Measurements from ENCODE around the gene PARD3.

PARD3 gene

DNA sequence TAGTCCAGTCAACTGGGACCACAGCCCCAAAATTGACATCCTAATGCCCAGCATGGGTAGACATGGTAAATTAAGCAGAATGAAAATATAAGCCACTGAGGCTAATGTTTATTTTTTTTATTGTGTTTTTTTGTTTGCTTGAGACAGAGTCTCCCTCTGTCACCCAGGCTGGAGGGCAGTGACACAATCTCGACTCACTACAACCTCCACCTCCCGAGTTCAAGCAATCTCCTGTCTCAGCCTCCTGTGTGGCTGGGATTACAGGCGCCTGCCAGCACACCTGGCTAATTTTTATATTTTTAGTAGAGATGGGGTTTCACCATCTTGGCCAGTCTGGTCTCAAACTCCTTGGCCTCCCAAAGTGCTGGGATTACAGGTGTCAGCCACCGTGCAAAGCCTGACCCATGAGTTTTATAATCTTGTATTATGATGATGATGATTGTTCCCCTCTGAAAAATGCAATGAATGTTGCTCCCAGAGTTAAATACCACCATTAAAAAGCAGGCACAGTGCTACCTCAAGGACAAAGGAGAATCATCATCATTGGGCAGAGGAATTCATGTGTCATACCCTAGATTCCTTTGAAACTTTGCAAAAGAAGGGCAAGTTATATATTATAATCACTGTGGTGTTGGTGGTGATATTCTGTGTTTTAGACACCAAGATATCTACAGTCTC lies 228.0 kb downstream of the PARD3 start:
- DNase-seq (ENCODE audit: low spot score) (no peak), FAIRE-seq (no peak)

DNA sequence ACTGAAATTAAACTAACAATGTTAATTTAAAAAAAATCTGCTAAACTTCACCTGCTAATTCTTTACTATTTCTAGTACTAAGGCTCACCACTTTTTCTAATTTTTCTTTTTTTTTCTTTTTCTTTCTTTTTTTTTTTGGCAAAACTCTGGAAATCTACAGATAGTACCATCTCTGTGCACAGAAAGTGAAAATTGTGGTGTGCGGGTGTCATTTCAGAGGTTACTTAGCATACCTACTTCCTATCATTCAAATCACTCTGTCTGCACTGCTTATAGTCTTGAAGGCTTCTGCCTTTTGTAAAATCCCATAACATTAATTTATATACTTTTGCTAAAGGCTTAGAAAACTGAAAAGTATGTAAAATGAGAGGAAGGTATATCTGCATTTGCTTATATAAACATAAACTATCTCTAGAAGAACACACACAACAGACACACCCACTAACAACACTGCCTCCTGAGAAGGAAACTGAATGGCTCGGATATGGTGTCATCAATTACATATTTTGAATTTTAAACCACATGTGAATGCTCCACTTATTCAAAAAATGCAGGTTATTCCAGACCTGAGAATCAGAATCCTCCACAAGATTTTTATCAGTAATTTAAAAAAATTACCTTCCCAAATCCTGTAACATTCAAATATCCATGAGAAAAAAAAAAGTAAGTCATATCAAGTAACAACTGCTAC lies 229.5 kb downstream of the PARD3 start:
- FAIRE-seq = no peak
- DNase-seq (ENCODE audit: low spot score) = no peak

DNA sequence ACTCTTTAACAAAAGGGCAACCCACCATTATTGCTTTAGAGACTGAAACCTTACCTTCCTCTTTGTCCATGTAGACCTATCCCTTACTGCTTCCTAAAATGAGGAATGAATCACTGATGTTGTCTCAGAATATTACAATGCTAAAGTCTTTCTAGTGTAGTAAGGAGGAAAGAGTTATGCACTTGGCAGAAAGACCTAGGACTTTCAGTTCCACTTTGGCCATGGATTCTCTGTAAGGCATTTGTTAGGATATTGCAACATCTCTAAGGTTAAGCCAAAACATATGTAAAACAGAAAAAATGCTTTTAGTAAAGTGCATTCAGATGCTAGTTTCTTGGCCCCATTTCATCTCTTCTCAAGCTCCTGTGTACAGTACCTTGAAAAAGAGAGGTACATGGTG lies 230.9 kb downstream of the PARD3 start:
- DNase-seq (ENCODE audit: low spot score) (no peak), FAIRE-seq (no peak)

DNA sequence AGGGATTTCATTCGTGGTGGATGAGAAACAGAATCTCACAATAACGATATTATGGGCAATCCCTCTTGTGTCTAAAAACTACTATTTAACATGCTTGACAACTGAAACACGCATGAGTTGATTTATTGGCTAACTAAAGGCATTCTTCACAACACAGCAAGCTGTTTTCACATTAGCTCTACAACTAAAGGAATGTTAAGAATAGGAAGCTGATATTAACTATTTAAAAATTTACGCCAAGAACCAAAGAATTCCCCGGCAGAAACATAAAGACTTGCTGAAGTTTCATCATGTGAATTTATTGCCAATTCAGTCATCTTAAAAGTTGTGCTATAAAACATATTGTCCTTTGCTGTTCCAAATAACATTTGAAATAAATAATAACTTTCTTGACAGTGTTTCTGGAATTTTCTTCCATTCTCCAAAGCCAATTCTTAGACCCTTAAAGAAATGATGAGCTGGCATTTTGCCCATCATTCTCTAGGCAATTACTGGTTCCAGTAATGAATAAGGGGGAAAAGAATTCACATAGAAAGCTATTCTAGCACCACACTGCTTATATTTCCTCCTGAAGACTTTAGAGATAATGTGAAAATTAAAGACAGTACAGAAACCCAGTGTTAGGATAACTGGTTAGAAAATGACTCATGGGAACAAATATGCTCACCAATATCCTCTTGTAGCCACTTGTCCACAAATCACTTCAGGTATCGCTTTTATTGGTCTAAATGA lies 233.1 kb downstream of the PARD3 start:
- FAIRE-seq = peak; percentile 80
- peak; percentile 22 for DNase-seq (ENCODE audit: low spot score)

DNA sequence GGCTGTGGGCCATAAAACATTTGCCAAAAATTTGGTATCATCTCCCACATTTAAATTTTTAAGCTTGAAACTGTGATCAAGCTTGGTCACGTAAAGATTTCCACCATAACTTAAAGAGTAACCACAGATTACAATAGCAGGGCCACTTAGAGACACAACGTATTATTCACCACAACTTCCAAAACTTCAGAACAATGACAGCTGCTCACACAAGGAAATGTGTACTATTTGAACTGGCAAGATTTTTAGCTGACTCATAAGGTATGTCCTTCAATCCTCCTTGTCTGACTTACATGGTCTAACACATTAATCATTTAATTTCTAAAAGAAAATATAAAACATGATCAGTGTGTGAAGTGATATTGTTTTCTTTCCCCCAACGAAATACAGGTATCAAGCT lies 234.5 kb downstream of the PARD3 start:
- peak; percentile 87 for DNase-seq (ENCODE audit: low spot score)
- peak; percentile 96 for FAIRE-seq

DNA sequence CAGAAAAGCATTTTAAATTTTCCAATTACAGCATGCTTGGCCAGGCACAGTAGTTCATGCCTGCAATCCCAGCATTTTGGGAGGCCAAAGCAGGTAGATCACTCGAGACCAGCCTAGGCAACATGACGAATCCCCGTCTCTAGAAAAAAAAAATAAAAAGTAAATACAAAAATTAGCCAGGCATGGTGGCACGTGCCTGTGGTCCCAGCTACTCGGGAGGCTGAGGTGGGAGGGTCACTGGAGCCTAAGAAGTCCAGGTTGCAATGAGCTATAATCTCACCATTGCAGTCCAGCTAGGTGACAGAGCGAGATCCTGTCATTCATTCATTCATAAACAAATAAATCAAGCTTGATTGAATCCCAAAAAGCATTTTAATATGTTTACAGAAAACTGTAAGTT lies 234.9 kb downstream of the PARD3 start:
- DNase-seq (ENCODE audit: low spot score) = peak; percentile 40

DNA sequence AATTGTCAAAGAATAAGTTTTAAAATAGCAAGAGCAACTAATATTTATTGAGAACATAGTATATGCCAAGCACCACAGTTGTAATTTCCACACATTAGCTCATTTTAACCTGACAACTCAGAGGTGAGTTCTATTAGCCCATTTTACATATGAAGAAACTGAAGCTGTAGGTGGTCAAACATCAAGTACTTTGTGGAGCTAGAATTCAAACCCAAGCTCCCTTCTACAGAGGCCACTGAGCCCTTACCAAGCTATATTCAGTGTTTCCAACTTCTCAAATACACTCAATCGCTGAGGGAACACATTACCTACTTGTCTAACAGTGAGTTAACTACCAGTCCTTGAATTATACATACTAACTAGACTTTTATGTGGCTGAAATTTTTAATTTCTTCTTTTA lies 236.6 kb downstream of the PARD3 start:
- DNase-seq (ENCODE audit: low spot score) (no peak), FAIRE-seq (no peak)

More for the DNA sequence above, 234.9 kb downstream of the PARD3 start:
- no peak for FAIRE-seq

DNA sequence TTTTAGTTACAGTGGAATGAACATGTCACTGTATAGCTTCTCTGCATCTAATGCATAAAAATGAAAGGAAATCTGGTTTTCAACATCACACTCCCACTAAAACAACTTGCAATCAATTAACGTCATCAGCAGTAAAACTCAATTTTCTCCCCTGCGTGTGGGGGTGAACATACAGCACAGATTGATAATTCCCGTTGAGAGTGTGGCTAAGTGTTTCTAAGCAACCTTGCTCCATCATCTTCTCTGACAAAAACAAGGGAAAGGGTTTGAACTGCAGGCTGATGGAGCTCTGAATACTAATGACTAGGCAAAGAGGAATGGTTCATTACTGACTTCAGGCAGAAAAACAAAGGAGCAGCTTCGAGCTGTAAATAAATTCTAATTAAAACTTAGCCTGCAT lies 238.3 kb downstream of the PARD3 start:
- no peak for FAIRE-seq
- no peak for DNase-seq (ENCODE audit: low spot score)

DNA sequence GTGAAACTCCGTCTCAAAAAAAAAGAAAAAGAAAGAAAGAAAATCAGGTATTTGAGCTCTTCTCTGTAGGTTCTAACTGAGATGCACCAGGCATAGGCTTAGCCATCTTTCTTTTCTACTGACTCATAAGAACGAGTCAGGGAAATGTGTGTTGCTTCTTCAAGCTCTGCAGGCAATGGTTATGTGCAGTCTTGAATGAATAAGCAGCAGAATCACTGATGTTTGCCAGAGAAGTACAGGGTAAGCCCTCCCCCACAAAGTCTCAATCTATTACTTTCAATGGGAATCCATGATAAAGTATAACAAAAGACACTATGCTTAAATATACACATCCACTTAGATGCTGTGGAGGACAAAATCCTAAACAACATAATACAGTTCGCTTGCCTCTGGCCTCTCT lies 239.2 kb downstream of the PARD3 start:
- peak; percentile 45 for DNase-seq (ENCODE audit: low spot score)
- peak; percentile 84 for FAIRE-seq

DNA sequence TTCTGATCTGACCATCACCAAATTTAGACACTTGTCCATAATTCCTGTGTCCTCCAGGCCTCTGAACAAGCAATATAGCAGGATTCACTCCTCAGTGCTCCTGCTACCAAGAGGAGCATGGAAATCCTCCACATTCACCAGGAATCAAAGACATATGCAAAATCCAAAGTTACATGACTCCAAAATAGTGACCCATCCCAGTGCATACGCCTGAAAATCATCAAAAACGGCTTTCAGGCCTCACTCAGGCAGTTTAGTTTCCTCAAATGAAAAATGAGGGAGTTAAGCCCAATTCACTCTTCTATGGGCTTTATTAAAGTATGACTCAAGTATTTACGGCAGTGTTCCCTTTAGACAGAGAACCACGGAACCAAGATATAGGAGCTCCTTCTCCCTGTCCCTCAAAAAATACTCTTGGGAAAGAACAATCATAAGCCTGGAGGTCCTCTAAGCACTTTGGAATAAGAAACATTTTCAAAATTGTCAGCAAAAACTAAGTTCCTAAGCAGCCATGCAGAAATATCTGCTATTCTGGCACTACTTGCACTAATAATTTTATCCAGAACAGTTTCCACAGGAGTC lies 240.7 kb downstream of the PARD3 start:
- no peak for DNase-seq (ENCODE audit: low spot score)
- FAIRE-seq = no peak

DNA sequence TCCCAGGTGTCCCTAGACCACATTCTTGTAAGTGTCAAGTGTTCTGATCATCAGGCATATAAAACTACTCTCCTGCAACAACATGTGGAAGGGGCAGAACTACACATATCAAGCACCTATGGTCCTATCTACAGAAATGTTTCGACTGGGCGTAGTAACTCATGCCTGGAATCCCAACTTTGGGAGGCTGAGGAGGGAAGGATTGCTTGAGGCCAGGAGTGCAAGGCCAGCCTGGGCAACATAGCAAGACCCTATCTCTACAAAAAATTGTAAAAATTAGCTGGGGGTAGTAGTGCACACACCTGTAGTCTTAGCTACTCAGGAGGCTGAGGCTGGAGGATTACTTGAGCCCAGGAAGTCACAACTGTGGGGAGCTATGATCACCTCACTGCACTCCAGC lies 244.2 kb downstream of the PARD3 start:
- DNase-seq (ENCODE audit: low spot score) (no peak), FAIRE-seq (no peak)

DNA sequence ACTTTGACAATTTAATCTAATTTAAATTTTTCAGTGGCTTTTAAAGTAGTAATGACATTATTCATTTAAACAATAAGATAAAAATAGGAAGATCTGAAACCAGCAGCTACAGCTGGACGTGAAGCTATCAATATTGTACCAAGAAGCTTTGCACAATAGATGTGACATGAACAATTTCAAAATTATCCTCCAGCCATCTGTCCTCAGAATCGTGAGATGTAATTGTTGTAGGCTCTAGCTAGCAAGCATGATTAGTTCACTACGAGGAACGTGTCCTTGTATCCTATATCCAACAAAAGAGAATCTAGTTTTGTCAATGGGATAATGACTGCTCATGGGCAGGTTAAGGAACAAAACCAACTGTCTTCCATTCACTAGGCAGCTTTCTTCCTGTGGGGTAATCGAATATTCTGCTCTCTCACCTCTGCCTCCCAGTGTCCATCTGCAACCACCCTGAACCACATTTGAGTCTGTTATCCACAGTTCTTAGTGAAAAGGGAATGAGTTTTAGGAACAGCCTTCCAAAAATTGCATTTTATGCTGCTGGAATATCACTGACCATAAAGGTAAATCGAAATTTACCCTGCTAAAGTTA lies 247.3 kb downstream of the PARD3 start:
- DNase-seq (ENCODE audit: low spot score) (no peak), FAIRE-seq (no peak)

DNA sequence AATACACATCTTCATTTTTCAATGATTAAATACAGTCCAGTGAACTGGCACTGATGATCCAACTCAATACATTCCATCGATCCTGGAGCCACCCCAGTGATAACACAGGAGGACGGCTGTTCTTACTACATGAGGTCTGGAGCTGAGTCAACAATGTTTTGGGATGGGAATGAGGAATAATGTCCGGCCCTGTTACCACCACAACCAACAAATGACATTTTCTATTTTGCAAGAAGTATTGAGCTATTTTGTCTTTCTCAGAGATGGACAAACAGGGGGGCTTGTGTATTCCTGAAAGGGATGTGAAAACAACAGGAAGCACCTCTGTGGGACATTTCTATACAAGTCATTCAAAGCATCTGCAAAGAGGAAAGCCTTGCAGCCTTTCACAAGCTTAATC lies 249.2 kb downstream of the PARD3 start:
- DNase-seq (ENCODE audit: low spot score) (no peak), FAIRE-seq (no peak)

DNA sequence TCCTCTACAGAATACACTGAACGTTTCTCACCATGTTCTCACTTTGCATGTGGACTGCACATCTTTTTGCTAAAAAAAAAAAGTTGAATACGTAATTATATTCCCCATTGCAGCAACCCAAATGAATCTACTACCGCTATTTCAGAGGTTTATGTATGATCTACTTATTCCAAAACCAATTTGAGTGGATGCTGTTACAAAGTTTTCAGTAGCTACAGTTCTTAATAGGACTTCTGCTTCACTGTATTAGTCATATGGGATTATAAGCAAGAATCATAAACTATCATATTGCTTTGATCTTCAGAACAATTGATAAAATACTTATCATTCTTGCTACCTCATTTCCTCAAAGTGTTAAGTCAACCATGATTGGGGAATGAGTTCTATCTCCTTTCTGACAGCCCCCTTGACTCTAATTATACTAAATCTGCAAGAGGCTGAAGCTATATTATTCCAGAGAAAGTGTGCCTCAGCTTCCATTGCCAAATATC lies 257.0 kb downstream of the PARD3 start:
- FAIRE-seq = no peak
- no peak for DNase-seq (ENCODE audit: low spot score)

DNA sequence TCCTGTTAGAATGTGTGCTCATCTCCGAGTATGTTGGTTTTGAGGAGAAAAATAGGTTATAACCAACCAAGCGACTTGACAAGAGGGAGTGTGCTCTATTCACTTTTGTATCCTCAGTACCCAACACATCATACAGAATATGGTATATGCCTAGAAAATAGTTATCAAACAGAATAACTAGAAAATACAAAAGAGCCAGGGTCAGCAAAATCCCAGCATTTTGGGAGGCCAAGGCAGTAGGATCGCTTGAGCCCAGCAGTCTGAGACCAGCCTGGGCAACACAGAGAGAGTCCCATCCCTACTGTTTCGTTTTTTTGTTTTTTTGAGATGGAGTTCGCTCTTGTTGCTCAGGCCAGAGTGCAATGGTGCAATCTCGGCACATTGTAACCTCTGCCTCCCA lies 257.9 kb downstream of the PARD3 start:
- FAIRE-seq (no peak), DNase-seq (ENCODE audit: low spot score) (no peak)

DNA sequence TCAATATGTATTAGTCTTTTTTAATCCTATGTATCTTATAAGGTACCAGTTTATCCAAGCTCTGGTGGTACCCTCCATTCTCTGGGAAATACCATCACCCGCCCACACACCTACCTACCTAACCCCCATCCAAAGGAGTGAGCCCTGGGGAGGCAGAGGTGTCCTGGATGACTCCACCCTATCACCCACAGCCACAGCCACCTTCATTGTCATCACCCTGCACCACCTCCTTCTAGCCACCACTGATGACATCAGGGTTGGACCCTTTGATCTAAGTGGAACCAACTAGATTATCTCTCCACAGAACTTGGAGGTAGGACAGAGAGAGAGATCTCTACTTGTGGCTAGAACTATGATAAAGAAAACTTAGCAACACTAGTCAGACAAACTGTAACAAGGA lies 259.4 kb downstream of the PARD3 start:
- DNase-seq (ENCODE audit: low spot score) (no peak), FAIRE-seq (no peak)

DNA sequence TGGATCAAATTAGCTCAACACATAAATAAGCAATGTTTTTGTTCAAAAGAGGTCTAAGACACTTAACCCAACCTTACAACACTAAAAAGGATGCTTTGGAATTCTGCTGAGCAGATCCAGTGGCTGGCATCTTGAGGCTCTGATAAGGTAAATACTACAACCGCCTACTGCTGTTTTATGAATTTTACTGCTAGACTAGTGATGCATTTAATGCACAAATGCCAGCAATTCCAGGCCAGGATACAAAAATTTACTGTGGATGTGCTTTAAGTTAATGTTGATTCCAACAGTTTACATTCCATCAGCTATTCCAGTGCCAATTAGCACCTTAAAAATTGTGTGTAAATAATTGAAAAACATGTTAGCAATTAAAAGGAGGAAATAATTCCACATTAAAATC lies 261.3 kb downstream of the PARD3 start:
- FAIRE-seq = no peak
- no peak for DNase-seq (ENCODE audit: low spot score)

DNA sequence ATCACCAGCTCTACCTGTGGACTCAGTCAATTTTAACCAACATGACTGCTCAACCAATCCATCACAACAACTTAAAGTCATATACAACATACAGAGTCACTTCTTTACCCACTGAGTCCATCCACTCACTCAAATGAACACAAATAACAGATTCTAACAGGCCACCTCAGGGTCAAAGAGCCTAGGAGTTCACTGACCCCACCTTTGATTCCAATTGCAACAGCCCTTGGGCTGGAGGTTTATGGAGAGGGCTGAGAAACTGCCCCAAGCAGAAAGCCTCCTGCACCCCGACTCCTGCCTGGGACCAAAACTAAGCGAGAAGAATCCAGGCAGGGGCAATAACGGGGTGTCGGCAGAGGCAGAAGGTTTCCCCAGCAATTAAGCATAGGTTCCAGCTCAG lies 263.8 kb downstream of the PARD3 start:
- FAIRE-seq (no peak), DNase-seq (ENCODE audit: low spot score) (no peak)

DNA sequence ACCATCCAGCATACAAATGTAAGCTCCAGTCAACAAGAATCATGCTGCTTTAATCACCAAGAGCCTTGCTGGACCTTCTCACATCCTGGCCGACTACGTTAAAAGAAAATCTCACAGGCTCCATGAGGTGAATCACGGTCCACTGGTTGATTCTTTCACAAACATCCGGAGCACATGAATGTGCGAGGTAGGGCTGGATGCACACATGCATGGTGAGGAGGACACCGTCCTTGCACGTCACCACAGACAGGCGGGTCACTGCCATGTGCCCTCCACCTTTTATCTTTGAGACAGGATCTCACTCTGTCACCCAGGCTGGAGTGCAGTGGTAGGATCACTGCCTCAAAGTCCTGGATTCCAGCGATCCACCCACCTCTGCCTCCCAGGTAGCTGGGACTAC lies 265.1 kb downstream of the PARD3 start:
- DNase-seq (ENCODE audit: low spot score) = no peak
- FAIRE-seq = no peak

DNA sequence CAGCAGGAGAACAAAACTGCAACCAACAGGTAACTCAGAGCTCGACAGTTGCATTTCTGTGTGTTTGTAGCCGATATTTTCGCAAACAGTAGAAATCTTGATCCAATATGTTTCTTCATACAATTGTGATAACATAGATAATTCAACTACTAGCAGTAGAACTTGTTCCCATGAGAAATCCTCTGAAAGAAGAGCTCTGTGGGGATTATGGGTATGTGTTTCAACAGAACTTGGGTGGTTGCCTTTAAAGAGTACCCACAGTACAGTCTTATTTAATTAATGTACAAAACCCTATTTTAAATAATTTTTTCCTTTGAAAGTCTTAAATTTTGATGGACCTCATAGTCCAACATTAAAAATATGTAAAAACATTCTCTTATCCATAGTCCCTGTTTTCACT lies 266.1 kb downstream of the PARD3 start:
- DNase-seq (ENCODE audit: low spot score) (no peak), FAIRE-seq (no peak)

DNA sequence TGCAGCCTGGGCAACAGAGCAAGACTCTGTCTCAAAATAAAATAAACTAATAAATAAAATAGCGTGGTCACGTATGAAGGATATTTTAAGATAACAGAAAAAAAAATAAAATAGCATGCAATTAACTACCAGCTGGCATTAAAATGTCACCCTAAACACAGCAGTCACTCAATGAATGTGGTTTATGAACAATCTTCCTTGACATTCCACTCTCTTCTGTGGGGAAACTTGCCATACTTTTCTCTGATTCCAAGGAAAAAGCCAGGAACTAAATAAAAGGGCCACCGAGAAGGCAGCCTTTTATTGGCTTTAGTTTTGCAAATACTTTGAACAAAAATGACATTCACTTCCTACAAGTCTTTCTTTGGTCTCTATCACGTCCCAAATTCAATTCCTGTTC lies 266.6 kb downstream of the PARD3 start:
- no peak for DNase-seq (ENCODE audit: low spot score)
- no peak for FAIRE-seq

DNA sequence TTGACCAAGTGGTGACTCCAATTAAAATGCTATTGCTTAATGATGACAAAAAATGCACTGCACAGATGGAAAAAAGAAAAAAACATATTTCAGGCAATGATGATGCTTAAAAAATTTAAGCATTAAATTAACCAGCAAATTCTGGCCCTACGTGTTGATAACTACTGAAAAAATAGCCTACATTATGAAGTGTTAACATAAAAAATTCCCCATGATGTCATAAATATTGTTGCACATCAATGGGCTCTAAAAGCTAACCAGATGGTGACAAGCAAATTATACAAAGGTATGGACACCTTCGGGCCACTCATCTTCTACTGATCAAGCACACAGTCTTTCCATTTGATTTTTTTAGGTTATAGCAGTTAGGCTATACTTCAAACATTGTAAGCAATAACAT lies 267.4 kb downstream of the PARD3 start:
- FAIRE-seq = no peak
- DNase-seq (ENCODE audit: low spot score) = no peak

Measured in RCC 7860 (cell line).